GM21723 (cell line): ENCODE results near the gene ZNF438.
A peak's percentile ranks its signal among the peaks of the same experiment; 100 is the strongest.
"Not testable (repeated sequence)": the region's sequence is repeated elsewhere in the genome, so short reads cannot be mapped to it uniquely, and the experiment has no call there.

Source experiments
- ATAC-seq: cut with Tn5 transposase; IDR thresholded peaks from one replicate; pipeline ENCODE4 v1.9.1; 2021; ENCODE audit warnings: mild to moderate bottlenecking, moderate library complexity; ENCODE audit not compliant: unreplicated experiment

ZNF438 gene, protein sequence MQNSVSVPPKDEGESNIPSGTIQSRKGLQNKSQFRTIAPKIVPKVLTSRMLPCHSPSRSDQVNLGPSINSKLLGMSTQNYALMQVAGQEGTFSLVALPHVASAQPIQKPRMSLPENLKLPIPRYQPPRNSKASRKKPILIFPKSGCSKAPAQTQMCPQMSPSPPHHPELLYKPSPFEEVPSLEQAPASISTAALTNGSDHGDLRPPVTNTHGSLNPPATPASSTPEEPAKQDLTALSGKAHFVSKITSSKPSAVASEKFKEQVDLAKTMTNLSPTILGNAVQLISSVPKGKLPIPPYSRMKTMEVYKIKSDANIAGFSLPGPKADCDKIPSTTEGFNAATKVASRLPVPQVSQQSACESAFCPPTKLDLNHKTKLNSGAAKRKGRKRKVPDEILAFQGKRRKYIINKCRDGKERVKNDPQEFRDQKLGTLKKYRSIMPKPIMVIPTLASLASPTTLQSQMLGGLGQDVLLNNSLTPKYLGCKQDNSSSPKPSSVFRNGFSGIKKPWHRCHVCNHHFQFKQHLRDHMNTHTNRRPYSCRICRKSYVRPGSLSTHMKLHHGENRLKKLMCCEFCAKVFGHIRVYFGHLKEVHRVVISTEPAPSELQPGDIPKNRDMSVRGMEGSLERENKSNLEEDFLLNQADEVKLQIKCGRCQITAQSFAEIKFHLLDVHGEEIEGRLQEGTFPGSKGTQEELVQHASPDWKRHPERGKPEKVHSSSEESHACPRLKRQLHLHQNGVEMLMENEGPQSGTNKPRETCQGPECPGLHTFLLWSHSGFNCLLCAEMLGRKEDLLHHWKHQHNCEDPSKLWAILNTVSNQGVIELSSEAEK

GRCh38 chr10:31031558-31032257 lies at the start of gene ZNF438:
TSS of gene ZNF438 (minus strand) at chr10:31031865. CDS start at chr10:30877034, 154,831 bp downstream.
- peak; percentile 87 for ATAC-seq

DNA sequence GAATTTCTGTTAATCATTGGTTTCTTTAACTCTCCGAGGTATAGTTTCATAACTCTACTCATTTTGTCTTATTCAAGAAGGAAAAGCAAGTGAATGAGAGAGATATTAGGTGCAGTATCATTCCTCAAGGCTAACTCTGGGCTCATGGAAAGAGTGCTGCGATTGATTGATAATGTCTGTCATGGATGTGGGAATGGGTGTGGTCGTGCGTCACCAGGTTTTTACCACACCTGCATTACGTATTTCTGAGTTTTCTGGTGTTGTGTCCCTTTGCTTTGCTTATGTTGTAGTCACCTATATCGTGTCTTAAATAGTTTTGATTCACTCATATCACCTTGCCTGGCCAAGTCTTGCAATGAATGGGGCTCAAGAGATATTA lies 44.9 kb upstream of the ZNF438 start:
- no peak for ATAC-seq

- ATAC-seq: no peak
These were observed 44.4 kb upstream of the ZNF438 start for GRCh38 chr10:31075881-31076609.

- ATAC-seq: no peak
These were observed 43.8 kb upstream of the ZNF438 start for GRCh38 chr10:31075434-31075833.

GRCh38 chr10:31074722-31075086 lies 43.0 kb upstream of the ZNF438 start:
- no peak for ATAC-seq

GRCh38 chr10:31073996-31074721 lies 42.5 kb upstream of the ZNF438 start:
- ATAC-seq: no peak

DNA sequence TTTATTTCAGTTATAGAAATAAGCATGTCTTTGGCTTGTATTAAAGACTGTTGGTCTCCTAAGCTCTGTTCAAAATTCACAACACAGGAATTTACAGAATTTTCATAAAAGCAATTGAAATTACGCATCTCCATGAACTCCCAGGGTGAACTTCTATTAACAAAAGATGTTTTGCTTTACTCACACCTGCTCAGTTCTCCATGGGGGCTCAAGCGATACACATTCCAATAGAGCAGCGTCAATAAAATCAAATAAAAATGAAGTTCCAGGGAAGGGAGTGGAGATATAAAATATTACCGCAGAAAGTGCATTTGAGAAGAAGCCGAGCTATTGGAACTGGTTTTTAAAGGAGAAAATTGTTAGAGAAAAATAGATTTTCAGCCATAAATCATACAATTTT lies 41.5 kb upstream of the ZNF438 start:
- no peak for ATAC-seq

GRCh38 chr10:31072451-31072850 lies 40.8 kb upstream of the ZNF438 start:
- no peak for ATAC-seq

DNA sequence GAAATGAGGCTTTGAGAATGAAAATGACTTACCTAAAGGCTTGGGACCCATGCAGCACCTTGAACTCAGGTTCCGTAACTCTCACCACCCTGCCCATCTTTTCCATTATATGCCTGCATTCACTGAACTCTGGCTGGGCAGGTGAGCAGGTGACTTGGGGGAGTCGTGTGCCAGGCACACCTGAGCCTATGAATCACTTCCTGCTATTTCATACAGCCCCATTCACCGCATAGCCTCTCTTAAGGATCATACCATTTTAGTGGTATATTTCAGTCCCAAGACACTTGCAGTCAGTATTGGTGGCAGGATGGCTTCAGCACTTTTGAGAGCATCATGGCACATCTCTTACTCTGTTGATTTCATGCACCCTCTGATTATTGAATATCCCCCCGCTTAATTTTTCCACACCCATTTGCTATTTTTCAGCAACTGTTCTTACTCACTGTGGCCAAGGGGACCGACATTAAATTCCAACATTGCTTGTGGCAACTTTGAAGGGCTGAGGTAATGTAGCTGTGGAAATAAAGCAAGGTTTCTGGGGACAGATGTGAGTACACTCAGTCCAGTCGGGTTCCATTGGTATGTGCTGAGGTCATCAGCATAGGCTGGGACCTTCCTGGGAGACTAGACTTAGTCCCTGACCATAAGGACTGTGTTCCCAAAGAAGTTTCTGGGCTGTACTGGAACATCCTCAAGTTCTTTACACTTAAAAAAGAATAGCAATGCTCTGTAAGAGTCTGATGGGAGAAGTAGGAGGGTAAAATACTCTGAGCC lies 39.8 kb upstream of the ZNF438 start:
- ATAC-seq: no peak

GRCh38 chr10:31070691-31071090 lies 39.0 kb upstream of the ZNF438 start:
- ATAC-seq: no peak

GRCh38 chr10:31070025-31070424 lies 38.4 kb upstream of the ZNF438 start:
- no peak for ATAC-seq

- ATAC-seq: no peak
These were observed 37.7 kb upstream of the ZNF438 start for GRCh38 chr10:31069411-31069810.

DNA sequence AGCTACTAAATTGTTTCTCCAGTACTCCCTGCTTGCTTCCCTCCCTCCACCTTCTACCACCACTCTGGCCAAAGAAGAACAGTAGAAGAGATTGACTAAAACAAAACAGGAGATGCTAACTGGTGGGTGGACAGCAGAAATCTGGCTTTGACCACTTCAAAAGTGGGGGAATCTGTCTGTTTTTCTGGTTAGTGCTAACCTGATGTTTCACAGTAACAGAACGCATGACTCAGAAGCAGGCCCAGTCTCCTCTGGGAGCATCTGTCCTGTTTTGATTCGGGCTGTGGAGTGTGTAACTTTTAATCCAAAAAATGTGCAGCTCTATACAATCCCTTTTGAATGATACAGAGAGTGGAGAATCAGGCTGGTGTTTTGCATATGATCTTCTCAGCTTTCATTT lies 32.7 kb upstream of the ZNF438 start:
- ATAC-seq: no peak

DNA sequence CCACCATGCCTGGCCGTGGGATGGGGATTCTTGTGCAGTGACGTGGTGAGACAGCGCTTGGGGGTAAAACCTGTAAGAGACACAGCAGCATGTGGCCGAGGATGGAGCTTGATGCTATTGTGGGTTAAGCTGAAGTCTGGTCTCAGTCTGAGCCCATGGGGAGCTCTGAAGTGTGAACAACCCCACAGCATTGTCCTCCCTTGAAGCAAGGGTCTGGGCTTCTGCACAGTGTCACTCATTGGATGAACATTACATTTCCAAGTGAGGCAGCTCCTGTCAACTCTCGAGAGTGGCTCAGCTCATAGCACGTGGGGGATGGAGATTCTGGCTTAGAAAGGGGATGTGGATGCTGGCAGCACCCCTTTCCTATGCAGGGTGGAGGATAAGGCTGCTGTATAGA lies 32.2 kb upstream of the ZNF438 start:
- no peak for ATAC-seq

DNA sequence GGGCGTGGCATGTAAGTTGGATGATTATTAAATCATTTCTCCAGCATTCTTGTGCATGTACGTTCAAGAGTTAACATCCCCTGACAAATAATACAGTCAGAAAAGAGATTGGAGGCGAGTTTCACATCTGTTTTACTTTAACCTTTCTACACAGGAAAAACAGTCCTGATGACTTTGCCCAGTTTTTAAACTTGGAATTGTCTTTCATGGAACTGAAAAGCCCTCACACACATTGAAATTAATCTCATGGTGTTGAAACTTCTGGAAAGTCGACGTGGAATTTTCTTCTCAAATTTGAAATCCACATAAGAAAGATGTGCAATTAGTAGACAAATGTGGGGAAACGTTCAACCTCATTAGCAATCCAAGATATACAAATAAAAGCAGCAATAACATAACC lies 31.2 kb upstream of the ZNF438 start:
- ATAC-seq: no peak

GRCh38 chr10:31061941-31062340 lies 30.3 kb upstream of the ZNF438 start:
- no peak for ATAC-seq

- no peak for ATAC-seq
These were observed 27.4 kb upstream of the ZNF438 start for GRCh38 chr10:31058795-31059703.

- not testable (repeated sequence) for ATAC-seq
These were observed 25.0 kb upstream of the ZNF438 start for GRCh38 chr10:31056678-31057077.
